Endothelial cell of umbilical vein (primary cell): ENCODE measurements around the gene ZFX. TPM values are rescaled to one million over a fixed set of nuclear protein-coding genes. Genes with fewer than 3 reads are reported as not detected.

Experiments
- BruUV-seq: library from RNA; stranded (reverse); fragments of 400-500 nt; replicated peaks from 2 replicates; lab custom pipeline; 2021; lab: Mats Ljungman, UMichigan
- CTCF ChIA-PET: fragments of 300-600, 350-600 bp; sonication (Branson Sonifier 250); formaldehyde crosslinking; loops from one replicate; lab custom pipeline; 2021; ENCODE audit warnings: antibody characterized with exemption, inconsistent platforms; lab: Charles Lee
- POLR2A ChIA-PET: fragments of 300-600, 350-600 bp; sonication (Branson Sonifier 250); formaldehyde crosslinking; loops from one replicate; lab custom pipeline; 2021; ENCODE audit warnings: antibody characterized with exemption, inconsistent platforms; lab: Charles Lee
- DNase-seq: peaks from one replicate; pipeline ENCODE4 v3.0.0-alpha.2; 2011; ENCODE audit warnings: low read depth, low spot score
- FAIRE-seq: peaks from 2 replicates; lab custom pipeline; 2011; peaks lifted over from hg19 to GRCh38; lab: Jason Lieb, UNC
- H2AFZ ChIP-seq: 2 replicates; pipeline ENCODE4 v1.6.0; 2012; ENCODE audit warnings: low read depth, low read length, control low read depth, inconsistent platforms
- H3K27ac ChIP-seq: 2 replicates; pipeline ENCODE4 v1.5.1; 2011; ENCODE audit warnings: low read depth, mild to moderate bottlenecking, control low read depth, low read length, moderate library complexity; ENCODE audit not compliant: insufficient read depth
- H3K27me3 ChIP-seq, 2 experiments: 2 replicates each; pipeline versions ENCODE4 v1.6.0 to v1.6.1; 2011; ENCODE audit warnings: low read length in 2 of 2, mixed read lengths in 1 of 2; ENCODE audit not compliant: control insufficient read depth in 2 of 2, insufficient read depth in 2 of 2
- H3K36me3 ChIP-seq, 2 experiments: 2 replicates in 1 of 2; 3 replicates in 1 of 2; pipeline ENCODE4 v1.5.1; 2011; ENCODE audit warnings: low read length in 2 of 2, mild to moderate bottlenecking in 1 of 2, moderate library complexity in 1 of 2; ENCODE audit not compliant: control insufficient read depth in 2 of 2, insufficient read depth in 2 of 2; ENCODE audit errors: extremely low read depth in 1 of 2
- H3K4me1 ChIP-seq: 3 replicates; pipeline ENCODE4 v1.5.1; 2011; ENCODE audit warnings: mild to moderate bottlenecking, low read length; ENCODE audit not compliant: control insufficient read depth, insufficient read depth; ENCODE audit errors: extremely low read depth
- H3K4me2 ChIP-seq: 2 replicates; pipeline ENCODE4 v1.6.1; 2011; ENCODE audit warnings: low read length, control low read depth, mixed read lengths; ENCODE audit not compliant: insufficient read depth
- H3K4me3 ChIP-seq, 3 experiments: fragments of 200-600 bp in 1 of 3; sonication (generic), shearing (Covaris generic) in 1 of 3; replicated peaks in 1 of 3; 2 replicates each; pipeline ENCODE4 v1.5.1; 2011 to 2016; ENCODE audit warnings: control low read depth in 3 of 3, low read length in 3 of 3, mild to moderate bottlenecking in 2 of 3, inconsistent platforms in 1 of 3, low read depth in 1 of 3, moderate library complexity in 1 of 3; ENCODE audit not compliant: insufficient read depth in 1 of 3
- H3K79me2 ChIP-seq: 2 replicates; pipeline ENCODE4 v1.6.0; 2012; ENCODE audit warnings: low read length, inconsistent platforms; ENCODE audit not compliant: control insufficient read depth, insufficient read depth
- H3K9ac ChIP-seq: replicated peaks from 2 replicates; pipeline ENCODE3; 2011; ENCODE audit warnings: low read length, control low read depth; ENCODE audit not compliant: insufficient read depth; ENCODE audit errors: extremely low read depth
- H3K9me1 ChIP-seq: replicated peaks from 3 replicates; pipeline ENCODE4 v1.6.0; 2011; ENCODE audit warnings: mild to moderate bottlenecking, low read length; ENCODE audit not compliant: control insufficient read depth, insufficient read depth; ENCODE audit errors: extremely low read depth
- H3K9me3 ChIP-seq: replicated peaks from 2 replicates; pipeline ENCODE4 v1.5.1; 2012; ENCODE audit warnings: low read length, inconsistent platforms; ENCODE audit not compliant: control insufficient read depth, insufficient read depth
- H4K20me1 ChIP-seq: replicated peaks from 2 replicates; pipeline ENCODE3; 2011; ENCODE audit warnings: mild to moderate bottlenecking, low read length; ENCODE audit not compliant: control insufficient read depth, insufficient read depth; ENCODE audit errors: extremely low read depth
- EZH2 ChIP-seq: IDR thresholded peaks from 2 replicates; pipeline ENCODE4 v1.6.1; 2012; ENCODE audit warnings: borderline replicate concordance, low read depth, mild to moderate bottlenecking, moderate library complexity, low read length, inconsistent platforms; ENCODE audit not compliant: severe bottlenecking
- FOS ChIP-seq: IDR thresholded peaks from 2 replicates; pipeline ENCODE4 v1.6.1; 2011; ENCODE audit warnings: mild to moderate bottlenecking, low read length, moderate library complexity, borderline replicate concordance; ENCODE audit not compliant: insufficient read depth
- GATA2 ChIP-seq: IDR thresholded peaks from 2 replicates; pipeline ENCODE4 v1.7.0; 2011; ENCODE audit warnings: low read depth, mild to moderate bottlenecking, moderate library complexity, mixed read lengths, low read length; ENCODE audit not compliant: insufficient read length, insufficient read depth
- JUN ChIP-seq: IDR thresholded peaks from 2 replicates; pipeline ENCODE4 v1.6.1; 2011; ENCODE audit warnings: borderline replicate concordance, low read depth; ENCODE audit not compliant: insufficient read length, insufficient read depth
- MYC ChIP-seq: IDR thresholded peaks from one replicate; pipeline ENCODE4 v1.6.1; 2011; ENCODE audit warnings: mild to moderate bottlenecking, low read depth, low read length
- POLR2A ChIP-seq: IDR thresholded peaks from 2 replicates; pipeline ENCODE4 v1.6.1; 2012; ENCODE audit warnings: low read depth, mild to moderate bottlenecking, control low read depth, low read length
- POLR2AphosphoS5 ChIP-seq: IDR thresholded peaks from 2 replicates; pipeline ENCODE4 v1.6.1; 2012; ENCODE audit warnings: low read depth, mild to moderate bottlenecking, control low read depth, low read length, moderate library complexity; ENCODE audit not compliant: insufficient read depth
- dilution Hi-C: fragments of 300-500 bp; cut with MboI; formaldehyde crosslinking; loops from one replicate; pipeline ENCODE4 v1.15.0; 2019; ENCODE audit warnings: low sequenced_read_pairs; ENCODE audit not compliant: extremely low pct_ligation_motif_present
- intact Hi-C: fragments of 100-400 bp; cut with micrococcal nuclease; formaldehyde crosslinking; loops from one replicate; pipeline ENCODE4 v1.10.0; 2022
- polyA plus RNA-seq, 4 experiments: library from polyadenylated mRNA; depleted of rRNA in 3 of 4; stranded (reverse) in 3 of 4; unstranded in 1 of 4; fragments of >200 nt; gene quantifications; 2 replicates each; pipeline versions ENCODE4 v1.2.1 to v1.2.3, GENCODE V29; 2011 to 2012; ENCODE audit warnings: missing spikeins in 1 of 4
- total RNA-seq: library from RNA; stranded (reverse); gene quantifications from 2 replicates; pipeline ENCODE4 v1.2.3, GENCODE V29; 2021
- TF ChIP-seq, protein P1 (sequence below): IDR thresholded peaks from 2 replicates; pipeline ENCODE4 v1.6.1; 2011; ENCODE audit not compliant: insufficient read depth, insufficient read length
- TF ChIP-seq, protein P2 (sequence below), 2 donors: IDR thresholded peaks; 1 replicate in 1 of 2; 2 replicates in 1 of 2; pipeline ENCODE4 v1.5.1; 2011; ENCODE audit warnings: low read length in 2 of 2, mild to moderate bottlenecking in 2 of 2, moderate library complexity in 2 of 2, control low read depth in 1 of 2, inconsistent platforms in 1 of 2, low read depth in 1 of 2; ENCODE audit not compliant: insufficient read depth in 1 of 2; ENCODE audit errors: extremely low read depth in 1 of 2

ZFX gene
- total and polyA plus RNA-seq, 2 donors (not counting 3 experiments of a cell fraction or from before 2014, with no cell fraction given) = 11.4 to 34.1 TPM

DNA sequence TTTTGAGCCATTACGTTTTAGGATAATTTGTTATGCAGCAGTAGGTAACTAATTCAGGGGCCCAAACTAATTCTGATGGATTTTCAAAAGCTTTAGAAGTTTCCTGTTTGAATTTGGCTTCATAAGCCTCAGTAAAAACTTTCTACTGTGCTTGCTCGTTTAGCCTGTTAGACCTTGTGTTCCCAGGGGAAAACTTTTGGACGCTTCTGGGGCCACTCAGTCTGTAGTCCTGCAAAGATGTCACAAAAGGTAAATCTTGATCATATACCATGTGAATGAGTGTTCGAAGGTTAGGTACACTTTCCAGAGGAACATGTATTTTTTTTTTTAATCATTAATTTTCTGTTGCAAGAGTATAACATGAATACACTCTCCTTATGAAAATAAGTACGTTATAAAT is 93.7 kb downstream of the ZFX start:
- no peak for TF ChIP-seq FOS
- no peak for TF ChIP-seq GATA2
- TF ChIP-seq MYC = no peak
- TF ChIP-seq, protein P1, sequence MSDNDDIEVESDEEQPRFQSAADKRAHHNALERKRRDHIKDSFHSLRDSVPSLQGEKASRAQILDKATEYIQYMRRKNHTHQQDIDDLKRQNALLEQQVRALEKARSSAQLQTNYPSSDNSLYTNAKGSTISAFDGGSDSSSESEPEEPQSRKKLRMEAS = no peak
- TF ChIP-seq JUN = no peak
- TF ChIP-seq EZH2 = no peak
- no peak for TF ChIP-seq POLR2A
- TF ChIP-seq, protein P2, sequence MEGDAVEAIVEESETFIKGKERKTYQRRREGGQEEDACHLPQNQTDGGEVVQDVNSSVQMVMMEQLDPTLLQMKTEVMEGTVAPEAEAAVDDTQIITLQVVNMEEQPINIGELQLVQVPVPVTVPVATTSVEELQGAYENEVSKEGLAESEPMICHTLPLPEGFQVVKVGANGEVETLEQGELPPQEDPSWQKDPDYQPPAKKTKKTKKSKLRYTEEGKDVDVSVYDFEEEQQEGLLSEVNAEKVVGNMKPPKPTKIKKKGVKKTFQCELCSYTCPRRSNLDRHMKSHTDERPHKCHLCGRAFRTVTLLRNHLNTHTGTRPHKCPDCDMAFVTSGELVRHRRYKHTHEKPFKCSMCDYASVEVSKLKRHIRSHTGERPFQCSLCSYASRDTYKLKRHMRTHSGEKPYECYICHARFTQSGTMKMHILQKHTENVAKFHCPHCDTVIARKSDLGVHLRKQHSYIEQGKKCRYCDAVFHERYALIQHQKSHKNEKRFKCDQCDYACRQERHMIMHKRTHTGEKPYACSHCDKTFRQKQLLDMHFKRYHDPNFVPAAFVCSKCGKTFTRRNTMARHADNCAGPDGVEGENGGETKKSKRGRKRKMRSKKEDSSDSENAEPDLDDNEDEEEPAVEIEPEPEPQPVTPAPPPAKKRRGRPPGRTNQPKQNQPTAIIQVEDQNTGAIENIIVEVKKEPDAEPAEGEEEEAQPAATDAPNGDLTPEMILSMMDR (IDR thresholded peaks at IDR 0.05; ENCODE audit: extremely low read depth in 1 of 2, insufficient read depth in 1 of 2, low read depth in 1 of 2, low read length in 2 of 2) = no peak
- no peak for TF ChIP-seq POLR2AphosphoS5
- no peaks in the 10 kb centered on the region for H3K9me3 ChIP-seq
- H3K9me1 ChIP-seq = no peaks in the 10 kb centered on the region
- H3K4me2 ChIP-seq = no peak overlapping the region
- no peak overlapping the region for H2AFZ ChIP-seq
- H3K4me3 ChIP-seq = no peak overlapping the region
- DNase-seq (no peak), FAIRE-seq (no peak)
- dilution Hi-C loops = no loop called here
- H3K9ac ChIP-seq = no peak overlapping the region
- H3K4me1 ChIP-seq = no peaks in the 10 kb centered on the region
- CTCF ChIA-PET = interaction anchor here (1.6 kb wide), 1 partner anchor 161 kb away, joined by 18 read pairs; no protein-coding TSS in a partner anchor
- POLR2A ChIA-PET = no interaction called here
- no peaks in the 10 kb centered on the region for H3K36me3 ChIP-seq
- no peaks in the 10 kb centered on the region for H3K79me2 ChIP-seq
- intact Hi-C loops = loop anchor here (2.0 to 5.0 kb wide), 2 partner anchors 334 to 551 kb away; partner anchors contain the start of gene CXorf58
- no peak overlapping the region for H3K27ac ChIP-seq
- no TSS peak for BruUV-seq
- peaks cover 0 to 6% of the 10 kb centered on the region in 2 experiments for H3K27me3 ChIP-seq
- H4K20me1 ChIP-seq = no peaks in the 10 kb centered on the region
